CD4-positive, alpha-beta T cell treated with Interleukin-4 for 4 hours (primary cell): Measurements from ENCODE around the gene HEPN1.

ENCODE experiments used
- DNase-seq: peaks from one replicate; pipeline ENCODE4 v3.0.0-alpha.2; 2020

The HEPN1 gene

GRCh38 chr11:124886476-124886875 is 32.6 kb upstream of the HEPN1 start:
- DNase-seq: no peak

GRCh38 chr11:124886978-124887666 is 31.9 kb upstream of the HEPN1 start:
- no peak for DNase-seq

DNA sequence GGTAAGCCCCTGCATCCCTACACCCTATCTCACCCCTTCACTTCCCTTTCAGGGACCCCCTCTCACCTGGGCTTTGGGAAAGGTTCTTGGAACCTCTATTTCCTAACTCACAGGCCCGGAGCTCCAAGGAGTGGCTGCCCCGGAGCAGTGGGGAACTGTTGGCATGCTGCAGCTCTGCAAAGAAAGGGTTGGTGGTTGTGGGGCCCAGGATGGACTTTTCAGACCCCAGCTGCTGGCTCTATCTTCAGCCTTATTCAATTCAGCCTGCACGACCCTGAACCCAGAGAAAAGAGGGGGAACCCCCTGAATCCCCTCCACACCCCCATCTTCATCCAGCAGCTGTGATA is 31.4 kb upstream of the HEPN1 start:
- DNase-seq: no peak

DNA sequence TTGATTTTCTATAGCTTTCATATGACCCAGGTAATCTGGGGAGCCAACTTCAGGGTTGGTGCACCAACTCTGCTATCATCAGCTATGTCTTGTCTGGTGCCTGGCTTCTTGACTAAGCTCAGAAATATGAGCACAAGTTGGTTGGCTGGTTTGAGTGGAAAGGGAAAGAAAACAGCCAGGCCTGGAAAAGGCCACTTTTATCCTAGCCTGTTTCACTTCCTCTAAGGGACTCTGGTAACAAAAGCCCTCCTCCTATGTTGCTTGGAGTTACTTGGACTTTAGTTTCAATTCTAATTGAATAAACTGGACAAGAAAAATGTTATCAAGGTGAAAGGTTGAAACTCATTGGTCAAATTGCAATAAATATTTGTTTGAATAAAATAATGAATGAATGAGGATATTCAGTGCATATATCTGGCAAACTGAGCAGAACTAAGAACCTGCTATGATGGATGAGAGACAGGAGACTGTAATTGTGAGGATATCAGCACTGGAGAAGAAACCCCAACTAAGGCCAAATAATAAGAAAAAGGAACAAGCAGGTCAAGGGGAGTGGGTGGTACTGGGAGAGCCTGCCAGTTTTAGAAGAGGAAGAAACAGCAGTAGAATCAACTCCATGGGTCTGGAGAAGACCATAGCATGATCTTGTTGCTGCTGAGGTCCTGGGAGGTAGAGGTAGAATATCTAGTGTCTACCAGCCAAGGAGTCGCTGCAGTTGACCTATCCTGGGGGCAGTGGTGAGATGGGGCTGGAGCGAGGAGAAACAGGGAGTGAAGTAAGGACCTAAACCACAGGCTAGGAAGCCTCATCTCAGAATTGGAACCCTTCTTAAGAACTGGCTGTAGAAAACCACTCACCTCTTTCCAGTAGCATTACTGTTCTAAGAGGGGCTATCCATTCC is 29.6 kb upstream of the HEPN1 start:
- no peak for DNase-seq

GRCh38 chr11:124890151-124890550 is 28.9 kb upstream of the HEPN1 start:
- no peak for DNase-seq

DNA sequence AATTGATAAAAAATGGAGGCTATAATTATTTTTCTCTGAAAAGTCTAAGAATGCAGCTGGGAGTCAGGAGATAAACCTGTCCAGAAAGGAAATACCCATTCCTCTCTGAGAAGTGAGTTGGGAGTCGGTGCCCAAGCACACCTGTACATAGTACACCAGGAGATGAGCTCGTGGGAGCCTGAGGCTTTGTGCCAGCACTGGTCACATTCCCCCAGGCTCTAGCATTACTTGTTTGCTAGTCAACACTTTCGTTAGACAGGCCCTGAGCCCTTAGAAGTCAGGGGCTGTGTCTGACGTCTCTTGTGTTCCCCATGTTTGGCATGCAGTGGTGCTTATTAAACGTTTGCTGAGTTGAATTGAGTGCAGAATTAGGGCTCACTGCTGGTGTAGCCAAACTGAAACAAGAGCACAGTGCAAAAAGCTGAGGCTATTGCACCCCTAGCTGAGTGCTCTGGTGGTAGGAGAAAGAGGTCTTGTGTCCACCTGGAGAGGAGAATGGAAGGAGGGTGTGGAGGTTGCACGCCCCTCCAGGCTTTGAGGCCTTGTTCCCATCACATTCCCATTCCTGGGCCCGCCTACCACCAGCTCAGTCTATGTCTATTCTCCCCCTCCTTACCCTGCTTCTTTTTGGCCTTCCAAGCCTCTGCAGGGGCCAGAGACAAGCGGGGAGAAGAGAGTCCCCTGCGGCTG is 28.2 kb upstream of the HEPN1 start:
- DNase-seq: no peak

DNA sequence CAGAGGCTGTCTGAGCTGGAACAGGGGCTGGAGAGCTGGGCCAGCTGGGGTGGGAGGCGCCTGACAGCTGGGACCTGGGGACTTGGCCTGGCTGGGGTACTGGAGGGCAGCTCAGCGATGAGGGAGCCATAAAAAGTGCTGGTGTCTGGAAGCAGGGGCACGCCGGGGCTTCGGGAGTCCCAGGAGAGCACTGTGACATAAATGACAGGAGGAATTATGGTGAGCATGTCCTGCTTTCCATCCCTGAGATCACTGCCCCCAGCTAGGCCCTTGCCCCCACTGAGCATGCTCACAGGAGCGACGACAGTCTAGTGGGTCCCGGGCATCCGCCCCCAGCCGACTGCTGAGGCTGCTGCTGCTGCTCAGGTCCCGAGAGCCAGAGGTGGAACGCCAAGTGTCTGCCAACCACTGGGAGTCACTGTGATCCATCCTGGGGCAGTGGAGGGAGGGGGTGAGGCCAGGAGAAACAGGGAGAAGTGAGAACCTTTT is 27.6 kb upstream of the HEPN1 start:
- DNase-seq: no peak

DNA sequence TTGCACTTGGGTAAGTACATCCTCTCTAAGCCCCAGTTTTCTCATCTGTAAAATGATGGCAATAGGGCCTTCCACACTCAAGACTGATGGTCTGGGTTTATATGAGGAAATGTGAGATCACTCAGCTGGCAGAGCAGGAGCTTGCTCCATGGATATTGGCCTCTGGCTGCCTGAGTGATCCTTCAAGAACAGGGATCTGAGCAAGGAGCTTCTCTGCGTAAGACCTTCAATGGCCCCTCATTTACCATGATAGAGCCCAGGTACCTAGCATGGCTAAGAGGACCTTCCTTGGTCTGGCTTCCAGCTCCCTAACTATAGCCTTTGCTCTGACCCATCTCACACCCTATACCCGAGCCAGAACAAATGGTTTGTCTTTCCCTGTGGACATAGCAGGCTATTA is 26.9 kb upstream of the HEPN1 start:
- no peak for DNase-seq

- DNase-seq: no peak
Observed at GRCh38 chr11:124892750-124893454, 26.1 kb upstream of the HEPN1 start.

GRCh38 chr11:124893781-124894401 is 25.2 kb upstream of the HEPN1 start:
- DNase-seq: no peak

DNA sequence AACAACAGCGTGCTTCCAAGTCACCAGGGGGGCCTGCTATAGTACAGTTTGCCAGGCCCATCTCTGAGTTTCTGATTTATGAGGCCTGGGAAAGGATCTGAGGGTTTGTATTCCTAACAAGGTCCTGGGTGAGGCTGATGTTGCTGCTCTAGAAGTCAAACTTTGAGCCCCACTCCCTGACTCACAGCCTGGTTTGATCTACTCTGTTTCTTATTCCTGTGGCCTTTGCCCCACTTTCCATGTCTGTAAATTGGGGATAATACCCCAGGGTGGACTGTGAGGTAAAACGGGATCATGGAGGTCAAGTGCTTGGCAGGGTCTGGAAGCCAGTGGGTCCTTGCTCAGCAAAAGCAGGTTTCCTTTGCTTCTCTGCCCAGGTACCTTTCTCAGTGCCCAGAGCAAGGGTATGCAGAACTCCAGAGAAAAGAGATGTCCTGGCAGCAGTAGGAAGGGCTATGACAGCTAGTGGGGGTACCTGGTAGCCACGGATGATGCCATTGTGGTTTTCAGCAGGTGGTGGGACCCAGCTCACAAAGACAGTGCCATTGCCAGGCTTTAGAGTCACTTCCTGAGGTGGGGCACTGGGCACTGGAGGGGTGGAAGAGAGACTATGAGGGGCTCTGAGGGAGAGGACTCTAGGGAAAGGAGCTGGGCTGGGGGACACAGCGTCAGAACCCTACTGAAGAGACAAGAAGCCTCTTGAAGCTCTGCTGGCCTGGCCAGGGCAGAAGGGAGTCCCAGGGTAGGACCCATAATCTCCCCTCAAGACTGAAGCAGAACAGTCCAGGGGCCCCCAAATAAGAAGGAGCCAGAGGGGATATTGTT is 24.2 kb upstream of the HEPN1 start:
- no peak for DNase-seq

DNA sequence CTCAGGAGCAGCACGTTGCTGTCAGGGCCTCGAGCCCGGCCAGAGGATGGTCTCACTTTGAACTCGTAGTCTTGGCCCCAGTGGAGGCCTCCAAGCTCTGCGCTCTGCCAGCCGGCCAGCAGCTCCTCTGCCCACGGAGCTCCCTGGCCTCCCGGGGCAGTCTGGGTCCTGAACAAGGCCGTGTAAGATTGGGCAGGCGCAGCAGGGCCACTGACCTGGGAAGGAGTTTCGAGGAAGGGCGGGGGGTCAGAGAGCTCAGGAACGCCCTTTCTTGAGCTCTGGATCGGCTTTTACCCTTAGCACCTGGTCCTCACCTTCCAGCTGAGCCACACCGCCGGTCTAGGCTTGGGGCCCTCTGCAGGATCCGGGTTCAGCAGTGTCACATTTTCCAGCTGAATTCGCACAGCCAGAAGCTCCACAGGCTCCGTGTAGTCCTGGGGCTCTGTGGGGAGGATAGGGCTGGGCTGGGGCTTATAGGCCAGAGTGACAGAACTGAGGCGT is 23.5 kb upstream of the HEPN1 start:
- no peak for DNase-seq

DNA sequence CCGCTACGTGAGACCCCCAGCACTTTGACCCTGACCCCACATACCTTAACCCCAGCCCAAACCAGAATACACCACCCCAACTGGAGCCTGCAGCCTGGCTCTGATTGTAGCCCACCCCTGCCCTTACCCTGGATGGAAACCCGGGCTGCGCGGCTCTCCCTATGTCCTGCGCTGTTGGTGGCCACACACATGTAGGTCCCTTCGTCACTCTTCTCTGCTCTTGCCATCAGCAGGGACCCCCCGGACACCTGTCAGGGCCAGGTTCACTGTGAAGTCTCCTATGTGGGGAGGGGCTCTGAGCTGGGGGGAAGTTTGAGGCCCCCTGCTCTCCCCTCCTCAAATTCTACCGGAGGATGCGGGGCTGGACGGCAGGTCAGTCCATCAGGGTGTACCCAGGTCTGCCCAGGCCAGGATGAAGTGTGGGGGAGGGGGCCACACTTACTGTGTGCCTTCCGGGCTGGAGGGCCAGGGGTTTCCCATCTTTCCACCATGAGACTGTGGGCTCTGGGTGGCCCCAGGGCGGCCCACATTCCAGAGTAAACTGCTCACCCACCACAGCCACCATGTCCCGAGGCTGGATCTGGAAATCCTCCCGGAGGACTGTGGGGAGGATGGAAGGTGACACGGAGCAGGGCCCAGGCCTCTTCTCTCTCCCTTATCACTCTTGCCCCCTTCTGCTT is 22.8 kb upstream of the HEPN1 start:
- no peak for DNase-seq

DNA sequence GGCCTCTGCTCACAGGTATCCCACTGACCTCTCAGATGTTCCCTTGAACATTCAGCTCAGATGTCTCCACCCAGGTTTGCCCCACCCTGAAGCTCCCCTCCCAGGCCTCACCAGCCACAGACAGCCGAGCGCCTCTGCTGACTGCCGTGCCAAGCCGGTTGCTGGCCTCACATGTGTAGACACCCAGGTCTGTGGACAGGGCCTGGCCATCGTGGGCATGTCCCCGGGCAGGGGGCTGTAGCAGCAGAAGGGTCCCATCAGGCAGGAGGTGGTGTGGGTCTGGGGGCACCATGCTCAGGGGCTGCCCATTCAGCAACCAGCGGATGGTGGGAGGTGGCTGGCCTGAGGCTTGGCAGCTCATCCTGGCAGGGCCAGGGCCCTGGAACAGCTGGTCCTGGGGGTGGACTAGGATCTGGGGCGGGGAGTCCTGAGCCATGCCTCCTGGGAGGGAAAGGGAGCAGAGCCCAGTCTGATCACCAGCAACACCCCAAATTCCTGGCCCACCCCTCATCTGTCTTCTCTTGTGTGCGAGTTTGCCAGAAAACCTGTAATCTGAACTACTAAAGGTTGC is 22.1 kb upstream of the HEPN1 start:
- DNase-seq: no peak

DNA sequence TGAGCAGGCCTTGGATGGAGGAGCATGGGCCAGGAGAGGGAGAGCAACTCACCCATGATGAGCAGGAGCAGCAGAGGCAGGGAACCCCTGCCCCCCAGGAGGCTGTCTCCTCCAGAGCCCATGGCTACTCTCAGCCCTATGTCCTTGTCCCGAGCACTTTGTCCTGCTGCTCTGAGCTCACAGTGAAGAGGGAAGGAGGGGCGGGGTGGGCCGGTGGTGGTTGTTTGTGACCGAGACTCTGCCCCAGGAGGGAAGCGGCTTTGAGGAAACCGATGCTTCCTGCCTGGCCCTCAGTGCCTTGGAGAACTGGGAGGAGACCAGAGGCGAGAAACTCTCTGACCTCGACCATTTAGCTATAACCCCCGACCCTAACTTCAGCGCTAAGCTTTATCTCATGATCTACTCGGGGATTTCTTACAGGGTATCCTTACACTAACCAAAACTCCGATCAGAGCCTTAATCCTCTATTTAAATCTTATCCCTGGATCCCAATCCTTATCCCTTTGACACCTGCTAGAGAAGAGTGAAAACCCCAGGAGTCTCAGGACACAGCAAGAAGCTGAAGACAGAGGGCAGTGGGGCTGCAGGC is 21.3 kb upstream of the HEPN1 start, which contains the start of gene ROBO4:
TSS of gene ROBO4 (minus strand) at position 192 of the 589 bp plus-strand sequence. CDS start at position 122, 70 bp downstream.
- no peak for DNase-seq

DNA sequence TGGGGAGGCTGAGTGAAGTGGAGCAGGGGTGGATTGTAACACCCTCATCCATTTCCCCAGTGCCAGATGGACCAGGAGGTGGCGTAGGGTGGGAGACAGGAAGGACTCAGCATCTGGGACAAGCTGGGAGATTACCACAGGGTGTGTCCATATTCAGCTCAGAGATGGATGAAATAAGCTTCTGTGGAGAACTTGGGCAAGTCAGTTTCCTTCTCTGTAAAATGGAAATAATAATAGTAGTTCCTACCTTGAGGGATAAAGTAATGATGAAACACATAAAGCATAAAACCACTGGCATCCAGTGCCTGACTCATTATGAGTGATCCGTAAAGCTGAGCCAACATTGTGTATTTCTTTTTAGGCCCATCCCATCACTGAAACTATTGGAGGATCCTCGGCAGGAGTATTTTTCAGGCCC is 20.8 kb upstream of the HEPN1 start:
- DNase-seq: no peak

DNA sequence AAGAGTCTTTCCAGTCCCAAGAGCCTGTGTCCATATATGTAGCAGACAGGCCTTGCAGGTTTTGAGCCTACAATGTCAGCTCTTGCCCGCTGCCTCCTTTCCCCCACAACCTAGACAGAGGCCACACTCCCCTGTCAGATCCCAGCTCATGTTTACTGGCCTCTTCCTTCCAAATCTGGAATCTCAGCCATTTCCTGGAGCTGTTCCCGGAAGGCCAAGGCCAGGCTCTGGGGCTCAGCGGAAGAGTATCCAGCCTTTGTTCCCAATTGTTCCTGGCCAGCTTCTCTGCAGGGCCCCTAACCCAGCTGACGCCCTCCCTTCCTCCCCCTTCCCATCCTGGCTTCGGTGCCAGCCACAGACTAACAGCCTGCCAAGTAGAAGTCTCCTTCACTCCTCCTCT is 20.3 kb upstream of the HEPN1 start:
- DNase-seq: no peak

DNA sequence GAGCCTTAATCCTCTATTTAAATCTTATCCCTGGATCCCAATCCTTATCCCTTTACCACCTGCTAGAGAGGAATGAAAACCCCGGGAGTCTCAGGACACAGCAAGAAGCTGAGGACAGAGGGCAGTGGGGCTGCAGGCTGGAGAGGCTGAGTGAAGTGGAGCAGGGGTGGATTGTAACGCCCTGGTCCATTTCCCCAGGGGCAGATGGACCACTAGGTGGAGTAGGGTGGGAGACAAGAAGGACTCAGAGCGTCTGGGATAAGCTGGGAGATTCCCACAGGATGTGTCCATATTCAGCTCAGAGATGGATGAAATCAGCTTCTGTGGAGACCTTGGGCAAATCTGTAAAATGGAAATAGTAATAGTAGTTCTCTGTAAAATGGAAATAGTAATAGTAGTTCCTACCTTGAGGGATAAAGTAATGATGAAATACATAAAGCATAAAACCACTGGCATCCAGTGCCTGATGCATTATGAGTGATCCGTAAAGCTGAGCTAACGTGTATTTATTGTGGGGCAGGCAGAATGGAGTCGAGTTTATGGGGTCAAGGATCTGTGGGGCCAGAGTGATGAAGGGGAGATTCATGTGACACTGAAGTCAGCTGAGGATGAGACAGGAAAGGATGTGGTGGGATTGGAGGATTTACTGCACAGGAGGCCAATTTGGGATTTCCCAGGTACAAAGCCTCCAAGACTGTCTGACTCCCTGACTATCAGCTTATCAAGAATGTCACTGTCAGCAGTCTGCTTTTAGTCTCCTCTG is 19.5 kb upstream of the HEPN1 start:
- no peak for DNase-seq

DNA sequence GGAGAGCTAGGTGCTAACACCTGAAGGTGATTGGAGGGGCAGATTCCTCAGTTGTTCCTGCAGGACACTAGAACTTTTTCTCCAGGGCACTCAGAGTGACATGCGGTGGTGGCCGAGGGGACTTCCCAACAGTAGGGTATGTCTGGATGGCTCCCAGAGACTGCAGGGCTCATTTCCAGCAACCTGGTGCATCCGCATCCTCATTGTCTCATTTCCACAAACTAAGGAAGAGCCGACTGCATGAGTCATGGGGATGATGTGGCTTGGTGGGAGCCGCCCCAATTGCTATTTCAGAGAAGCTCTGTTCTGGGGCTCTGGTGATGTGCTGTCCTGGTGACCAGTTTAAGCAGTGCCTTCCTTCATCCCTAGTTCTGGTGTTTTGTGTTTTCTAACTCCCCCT is 18.6 kb upstream of the HEPN1 start:
- no peak for DNase-seq
